HG03354 (cell line): ENCODE data around the gene ANKRD1.
"Not testable (repeated sequence)": the region's sequence is repeated elsewhere in the genome, so short reads cannot be mapped to it uniquely, and the experiment has no call there.

Source experiments
- ATAC-seq: cut with Tn5 transposase; IDR thresholded peaks from one replicate; pipeline ENCODE4 v1.9.1; 2021; ENCODE audit warnings: mild to moderate bottlenecking; ENCODE audit not compliant: unreplicated experiment, poor library complexity, severe bottlenecking

The ANKRD1 gene

GRCh38 chr10:90914992-90915765, 5.7 kb downstream of the ANKRD1 start:
- no peak for ATAC-seq

- no peak for ATAC-seq
Observed at GRCh38 chr10:90913774-90914420, 7.0 kb downstream of the ANKRD1 start.

- ATAC-seq: no peak
Observed at GRCh38 chr10:90912854-90913479, 7.9 kb downstream of the ANKRD1 start.

GRCh38 chr10:90912174-90912573, 8.7 kb downstream of the ANKRD1 start:
- no peak for ATAC-seq

- ATAC-seq: peak; percentile 89
Observed at GRCh38 chr10:90911133-90912051, 9.5 kb downstream of the ANKRD1 start.

- no peak for ATAC-seq
Observed at GRCh38 chr10:90906596-90906995, 14.3 kb downstream of the ANKRD1 start.

GRCh38 chr10:90905925-90906324, 15.0 kb downstream of the ANKRD1 start:
- ATAC-seq: no peak

- not testable (repeated sequence) for ATAC-seq
Observed at GRCh38 chr10:90896916-90897315, 24.0 kb downstream of the ANKRD1 start.

- ATAC-seq: no peak
Observed at GRCh38 chr10:90893190-90893589, 27.7 kb downstream of the ANKRD1 start.

GRCh38 chr10:90890347-90890746, 30.5 kb downstream of the ANKRD1 start:
- ATAC-seq: no peak

GRCh38 chr10:90889636-90890035, 31.3 kb downstream of the ANKRD1 start:
- no peak for ATAC-seq

GRCh38 chr10:90888387-90888786, 32.5 kb downstream of the ANKRD1 start:
- no peak for ATAC-seq

GRCh38 chr10:90887555-90887954, 33.3 kb downstream of the ANKRD1 start:
- no peak for ATAC-seq

GRCh38 chr10:90885176-90885575, 35.7 kb downstream of the ANKRD1 start:
- ATAC-seq: no peak

GRCh38 chr10:90884431-90884830, 36.5 kb downstream of the ANKRD1 start:
- ATAC-seq: no peak

- ATAC-seq: not testable (repeated sequence)
Observed at GRCh38 chr10:90880059-90880719, 40.7 kb downstream of the ANKRD1 start.

GRCh38 chr10:90879062-90879461, 41.8 kb downstream of the ANKRD1 start:
- ATAC-seq: no peak

GRCh38 chr10:90872648-90873020, 48.3 kb downstream of the ANKRD1 start:
- ATAC-seq: no peak
